HG02884 (cell line): ENCODE results near the gene CARNS1.

ENCODE experiments used
- ATAC-seq: cut with Tn5 transposase; IDR thresholded peaks from one replicate; pipeline ENCODE4 v1.9.1; 2021; ENCODE audit warnings: mild to moderate bottlenecking, moderate library complexity; ENCODE audit not compliant: unreplicated experiment

The CARNS1 gene

GRCh38 chr11:67409261-67409666 lies 6.2 kb upstream of the CARNS1 start:
- ATAC-seq, result no peak

GRCh38 chr11:67409781-67410368 lies 5.6 kb upstream of the CARNS1 start:
- no peak for ATAC-seq

GRCh38 chr11:67410369-67410831 lies 5.1 kb upstream of the CARNS1 start:
- ATAC-seq, result no peak

GRCh38 chr11:67410984-67411784 lies 4.3 kb upstream of the CARNS1 start:
- no peak for ATAC-seq

- no peak for ATAC-seq
Measured at GRCh38 chr11:67411785-67412152, 3.7 kb upstream of the CARNS1 start.

GRCh38 chr11:67412495-67413179 lies 2.8 kb upstream of the CARNS1 start:
- ATAC-seq, result no peak

- ATAC-seq, result no peak
Measured at GRCh38 chr11:67413266-67413849, 2.1 kb upstream of the CARNS1 start.

GRCh38 chr11:67416416-67417335 lies 1.2 kb downstream of the CARNS1 start:
- ATAC-seq, result no peak

- no peak for ATAC-seq
Measured at GRCh38 chr11:67417425-67417824, 1.9 kb downstream of the CARNS1 start.

GRCh38 chr11:67418476-67419281 lies 3.2 kb downstream of the CARNS1 start:
- no peak for ATAC-seq

GRCh38 chr11:67419325-67420049 lies 4.0 kb downstream of the CARNS1 start:
- no peak for ATAC-seq

- ATAC-seq, result no peak
Measured at GRCh38 chr11:67420147-67420645, 4.7 kb downstream of the CARNS1 start.

GRCh38 chr11:67420646-67421429 lies 5.4 kb downstream of the CARNS1 start:
- ATAC-seq, result peak; percentile 71

GRCh38 chr11:67421430-67422031 lies 6.1 kb downstream of the CARNS1 start:
- no peak for ATAC-seq

GRCh38 chr11:67422891-67423290 lies 7.4 kb downstream of the CARNS1 start:
- no peak for ATAC-seq

- ATAC-seq, result no peak
Measured at GRCh38 chr11:67423466-67423865, 8.0 kb downstream of the CARNS1 start.

GRCh38 chr11:67423891-67424613 lies 8.6 kb downstream of the CARNS1 start:
- ATAC-seq, result no peak
